Right renal cortex interstitium (tissue), 3 donors: ENCODE data around the gene GAN. TPM values are rescaled to one million over a fixed set of nuclear protein-coding genes. Genes with fewer than 3 reads are reported as not detected.
"Not testable (repeated sequence)": the region's sequence is repeated elsewhere in the genome, so short reads cannot be mapped to it uniquely, and the experiment has no call there.

Experiments
- DNase-seq, 3 donors: peaks; one replicate each; pipeline ENCODE4 v3.0.0-alpha.2; 2013; ENCODE audit warnings: low read depth in 3 of 3, low spot score in 2 of 3
- polyA plus RNA-seq, 3 donors: library from polyadenylated mRNA; unstranded; fragments of 120-200 nt; gene quantifications; one replicate each; pipeline ENCODE4 v1.2.1, GENCODE V29; 2013; ENCODE audit not compliant: insufficient read length in 3 of 3

GAN gene
- polyA plus RNA-seq, 3 donors: 2.1 to 2.6 (median 2.1) TPM

- no peak for DNase-seq
Measured at GRCh38 chr16:81394966-81395655, 80.3 kb downstream of the GAN start.

- DNase-seq: no peak
Measured at GRCh38 chr16:81397058-81397878, 82.5 kb downstream of the GAN start.

DNA sequence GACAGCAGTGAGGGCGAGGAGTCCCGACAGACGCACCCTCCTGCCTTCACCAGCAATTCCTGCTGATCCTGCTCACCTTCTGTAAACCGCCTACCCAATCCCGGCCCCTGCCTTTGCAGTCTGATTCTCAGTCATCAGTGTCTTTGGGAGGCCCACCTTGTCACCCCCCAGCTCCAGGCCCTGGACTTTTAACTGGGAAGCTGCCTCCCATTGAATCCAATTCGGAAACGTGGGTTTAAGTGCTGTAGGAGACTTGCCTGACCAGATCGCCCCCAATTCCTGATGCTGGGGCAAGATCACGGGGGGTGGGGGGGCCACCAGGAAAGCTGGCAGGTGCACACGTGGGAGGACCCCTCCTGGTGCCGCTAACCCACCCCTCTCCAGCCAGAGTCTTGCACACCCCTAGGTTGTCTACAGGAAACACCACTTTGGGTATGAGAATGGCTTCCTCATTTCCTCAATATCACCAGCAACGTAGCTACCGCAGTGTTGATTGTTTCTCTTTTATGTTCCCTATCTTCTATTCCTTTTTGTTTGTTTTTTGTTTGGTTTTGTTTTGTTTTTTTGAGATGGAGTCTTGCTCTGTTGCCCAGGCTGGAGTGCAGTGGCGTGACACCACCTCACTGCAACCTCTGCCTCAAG lies 83.2 kb downstream of the GAN start:
- no peak for DNase-seq

- DNase-seq: no peak
Measured at GRCh38 chr16:81399909-81400308, 85.1 kb downstream of the GAN start.

- no peak for DNase-seq
Measured at GRCh38 chr16:81401035-81401950, 86.5 kb downstream of the GAN start.

GRCh38 chr16:81403208-81403600 lies 88.4 kb downstream of the GAN start:
- no peak for DNase-seq

DNA sequence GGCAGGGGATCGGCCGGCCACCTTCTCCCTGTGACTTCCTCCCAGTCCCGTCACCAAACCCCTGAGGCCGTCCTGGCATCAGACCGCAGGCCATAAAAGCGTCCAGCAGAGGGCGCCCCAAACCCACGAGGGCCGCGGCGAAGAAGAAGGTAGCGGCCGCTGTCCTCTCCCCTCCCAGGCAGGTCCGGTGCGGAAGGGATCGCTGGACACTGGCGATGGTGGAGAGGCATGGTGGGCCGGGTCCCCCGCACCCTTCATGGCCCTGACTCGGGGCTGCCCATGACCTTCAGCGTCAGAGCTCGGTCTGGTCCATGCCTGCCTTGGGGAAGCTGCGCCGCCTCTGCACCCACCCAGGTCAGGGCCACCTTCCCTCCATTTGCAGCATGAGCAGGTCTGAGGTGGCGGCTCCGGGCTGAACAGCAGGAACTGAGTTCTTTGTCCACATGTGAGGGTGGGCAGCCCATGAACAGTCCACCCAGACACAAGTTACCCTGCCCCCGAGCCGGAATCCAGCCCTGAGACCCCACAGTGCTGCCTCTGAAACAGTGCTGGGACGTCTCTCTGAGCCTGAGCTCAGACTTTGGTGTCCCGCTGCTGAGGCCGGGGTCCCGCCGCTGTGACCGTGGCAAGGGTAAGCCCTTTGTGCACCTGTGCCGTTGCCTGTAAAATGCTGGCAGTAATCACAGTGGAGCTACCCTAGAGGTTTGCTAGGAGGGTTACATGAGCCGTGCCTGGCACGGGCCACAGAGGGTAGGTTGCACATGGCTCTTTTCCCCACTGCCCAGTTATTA lies 89.0 kb downstream of the GAN start:
- DNase-seq: peak; percentile 52 to 65 (median 58)

GRCh38 chr16:81405002-81405401 lies 90.2 kb downstream of the GAN start:
- not testable (repeated sequence) for DNase-seq

- DNase-seq: no peak
Measured at GRCh38 chr16:81405702-81406113, 90.9 kb downstream of the GAN start.

DNA sequence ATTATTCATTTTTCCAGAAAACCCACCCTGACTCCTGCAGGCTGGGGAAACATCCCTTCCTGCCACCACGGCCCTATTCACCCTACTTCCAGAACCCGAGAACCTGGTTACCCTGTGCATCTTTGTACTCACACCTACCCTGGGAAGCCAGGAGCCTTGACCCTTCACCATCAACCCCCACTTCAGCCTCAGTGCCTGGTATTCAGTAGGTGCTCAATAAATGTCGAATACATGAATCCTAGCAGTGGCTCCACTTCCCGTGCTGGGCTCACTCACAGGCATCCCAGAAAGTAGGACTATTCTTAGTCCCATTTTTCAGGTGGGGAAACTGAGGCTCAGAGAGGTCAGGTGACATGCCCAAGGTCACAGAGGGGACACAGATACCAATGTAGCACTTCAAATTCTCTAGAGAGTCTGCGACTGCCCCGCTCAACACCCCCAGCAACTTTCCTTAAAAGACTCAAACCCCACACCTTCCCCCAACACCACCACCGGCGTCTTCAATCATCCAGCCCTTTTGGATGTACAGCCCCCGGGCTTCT lies 93.7 kb downstream of the GAN start:
- DNase-seq: no peak

DNA sequence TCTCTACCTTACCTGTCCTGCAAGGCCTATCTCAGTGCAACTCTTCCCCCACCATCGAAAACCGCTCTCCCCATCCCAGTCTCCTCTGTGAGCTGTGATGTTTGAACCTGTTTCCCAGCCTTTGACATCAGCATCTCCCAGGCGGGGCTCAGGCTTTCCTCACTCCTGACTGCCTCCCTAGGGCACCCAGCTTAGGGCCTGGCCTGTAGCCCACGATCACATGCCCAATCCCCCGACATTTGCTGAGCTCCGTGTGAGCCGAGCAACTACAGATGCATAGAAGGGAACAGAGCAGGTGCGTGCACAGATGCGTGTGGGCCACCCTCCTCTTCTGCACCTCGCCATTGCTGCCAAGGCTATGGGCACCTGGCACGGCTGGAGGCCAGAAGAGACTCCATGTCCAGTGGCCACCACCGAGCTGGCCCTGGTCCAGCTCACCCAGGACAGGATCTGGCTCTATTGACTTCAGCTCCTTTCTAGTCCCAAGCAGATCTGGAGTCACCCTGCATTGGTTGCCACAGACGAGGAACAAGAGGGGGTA lies 94.3 kb downstream of the GAN start:
- DNase-seq: no peak

DNA sequence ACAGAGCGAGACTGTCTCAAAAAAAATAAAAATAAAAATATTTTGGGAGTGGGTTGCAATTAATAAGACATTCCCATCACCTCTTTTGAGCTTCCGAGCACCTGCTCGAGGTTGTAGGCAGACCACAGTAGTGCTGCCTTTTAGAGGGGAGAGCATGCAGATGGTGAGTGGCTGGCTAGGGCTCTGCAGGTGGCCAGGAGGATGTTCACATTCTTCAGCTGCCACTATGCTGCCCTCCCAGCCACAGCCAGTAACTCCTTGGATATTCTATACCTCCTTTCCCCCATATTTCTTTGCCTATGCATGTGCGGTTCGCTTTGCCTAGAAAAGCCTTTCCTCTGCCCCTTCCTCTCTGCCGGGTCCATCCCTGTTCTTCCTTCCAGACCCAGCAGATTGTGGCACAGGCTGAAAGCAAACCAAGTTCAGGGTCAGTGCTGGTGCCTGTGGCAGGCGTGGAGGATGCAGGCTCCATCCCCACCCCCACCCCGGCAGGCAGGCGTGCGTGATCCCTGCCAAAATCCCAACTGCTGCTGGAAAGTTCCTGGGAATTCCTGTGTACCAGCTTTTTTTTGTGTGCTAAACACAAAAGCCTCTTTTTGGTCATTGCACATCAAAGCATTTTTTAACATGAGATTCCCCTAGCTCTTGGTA lies 96.0 kb downstream of the GAN start:
- DNase-seq: no peak

- DNase-seq: no peak
Measured at GRCh38 chr16:81413245-81413990, 98.7 kb downstream of the GAN start.

- no peak for DNase-seq
Measured at GRCh38 chr16:81415751-81416150, 101.0 kb downstream of the GAN start.

DNA sequence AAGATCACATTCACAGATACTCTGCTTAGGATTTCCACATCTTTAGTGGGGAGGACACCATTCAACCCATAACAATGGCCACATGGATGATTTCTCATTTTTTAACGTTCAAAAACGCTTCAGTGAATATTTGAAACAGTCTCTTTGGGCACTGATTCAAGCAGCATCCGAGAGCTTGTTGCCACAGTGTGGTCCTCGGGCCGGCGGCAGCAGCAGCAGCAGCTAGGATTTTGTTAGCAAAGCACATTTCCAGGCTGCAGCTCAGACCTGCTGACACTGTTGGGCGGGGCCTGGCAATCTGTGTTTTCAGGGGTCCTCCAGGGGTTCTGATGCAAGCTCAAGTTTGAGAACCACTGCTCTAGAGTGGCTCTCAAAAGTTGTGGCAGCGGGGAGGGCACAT lies 102.0 kb downstream of the GAN start:
- no peak for DNase-seq

GRCh38 chr16:81417210-81417609 lies 102.4 kb downstream of the GAN start:
- DNase-seq: no peak

- DNase-seq: no peak
Measured at GRCh38 chr16:81419806-81420205, 105.0 kb downstream of the GAN start.

GRCh38 chr16:81421126-81421525 lies 106.4 kb downstream of the GAN start:
- DNase-seq: no peak
